H1 (cell line): ENCODE measurements around the gene AMN. TPM values are rescaled to one million over a fixed set of nuclear protein-coding genes. Genes with fewer than 3 reads are reported as not detected.

Experiments
- CTCF ChIA-PET: fragments of 300-600 bp; sonication (Branson Sonifier 250); formaldehyde crosslinking; loops from one replicate; lab custom pipeline; 2021; ENCODE audit not compliant: partially characterized antibody; lab: Charles Lee
- POLR2A ChIA-PET: fragments of 300-600 bp; sonication (Branson Sonifier 250); formaldehyde crosslinking; loops from one replicate; lab custom pipeline; 2021; ENCODE audit warnings: inconsistent platforms; ENCODE audit not compliant: partially characterized antibody; lab: Charles Lee
- DNase-seq, 2 experiments: peaks; one replicate each; pipeline versions ENCODE4 v3.0.0 to v3.0.0-alpha.2; 2010 to 2022; ENCODE audit warnings: low spot score in 2 of 2, low read depth in 1 of 2, mixed read lengths in 1 of 2
- FAIRE-seq: peaks from 2 replicates; lab custom pipeline; 2011; peaks lifted over from hg19 to GRCh38; lab: Jason Lieb, UNC
- H2AFZ ChIP-seq: 2 replicates; pipeline ENCODE4 v1.8.1; 2012; ENCODE audit warnings: low read length, inconsistent platforms
- H2AK5ac ChIP-seq: 2 replicates; pipeline ENCODE4 v1.6.1; 2013; ENCODE audit warnings: low read depth, low read length
- H2BK120ac ChIP-seq: replicated peaks from 2 replicates; pipeline ENCODE3; 2013; ENCODE audit warnings: low read depth, low read length, inconsistent platforms
- H2BK12ac ChIP-seq: 2 replicates; pipeline ENCODE4 v1.6.1; 2013; ENCODE audit warnings: low read depth, low read length
- H2BK15ac ChIP-seq: 2 replicates; pipeline ENCODE4 v1.6.1; 2013; ENCODE audit warnings: low read length
- H2BK20ac ChIP-seq: 2 replicates; pipeline ENCODE4 v1.6.1; 2013; ENCODE audit warnings: low read length
- H2BK5ac ChIP-seq: 2 replicates; pipeline ENCODE4 v1.6.1; 2013; ENCODE audit warnings: low read depth, low read length
- H3K14ac ChIP-seq: 2 replicates; pipeline ENCODE4 v1.6.1; 2013; ENCODE audit warnings: inconsistent platforms; ENCODE audit not compliant: insufficient read length
- H3K18ac ChIP-seq: 2 replicates; pipeline ENCODE4 v1.6.1; 2013; ENCODE audit warnings: low read length; ENCODE audit errors: extremely low read depth
- H3K23ac ChIP-seq: 2 replicates; pipeline ENCODE4 v1.6.1; 2013; ENCODE audit warnings: inconsistent platforms; ENCODE audit not compliant: insufficient read length
- H3K23me2 ChIP-seq: 2 replicates; pipeline ENCODE4 v1.6.1; 2013; ENCODE audit warnings: low read depth, low read length
- H3K27ac ChIP-seq: 2 replicates; pipeline ENCODE4 v1.6.1; 2011; ENCODE audit warnings: low read depth, low read length, inconsistent platforms
- H3K27me3 ChIP-seq, 4 experiments: replicated peaks in 1 of 4; 1 replicate in 1 of 4; 2 replicates in 3 of 4; pipeline versions ENCODE4 v1.6.1 to v1.8.1; 2011 to 2013; ENCODE audit warnings: low read length in 3 of 4, mild to moderate bottlenecking in 3 of 4, inconsistent platforms in 2 of 4, mixed read lengths in 2 of 4, moderate library complexity in 1 of 4; ENCODE audit not compliant: control insufficient read depth in 3 of 4, insufficient read depth in 3 of 4; ENCODE audit errors: extremely low read depth in 1 of 4
- H3K36me3 ChIP-seq, 4 experiments: 2 replicates each; pipeline versions ENCODE4 v1.6.1 to v1.8.1; 2011 to 2013; ENCODE audit warnings: mild to moderate bottlenecking in 4 of 4, low read length in 3 of 4, moderate library complexity in 2 of 4, control low read depth in 1 of 4, inconsistent platforms in 1 of 4; ENCODE audit not compliant: insufficient read depth in 4 of 4, control insufficient read depth in 2 of 4
- H3K4ac ChIP-seq: replicated peaks from 2 replicates; pipeline ENCODE3; 2013; ENCODE audit warnings: low read length, low read depth, mixed read lengths, inconsistent platforms; ENCODE audit not compliant: insufficient read length
- H3K4me1 ChIP-seq, 4 experiments: replicated peaks in 1 of 4; 1 replicate in 1 of 4; 2 replicates in 3 of 4; pipeline versions ENCODE4 v1.6.1 to v1.8.1; 2011 to 2013; ENCODE audit warnings: low read length in 3 of 4, inconsistent platforms in 2 of 4, mixed read lengths in 1 of 4; ENCODE audit not compliant: insufficient read depth in 4 of 4, control insufficient read depth in 3 of 4
- H3K4me2 ChIP-seq, 2 experiments: 2 replicates each; pipeline versions ENCODE4 v1.6.1 to v1.8.1; 2011 to 2013; ENCODE audit warnings: low read depth in 2 of 2, low read length in 2 of 2, control low read depth in 1 of 2, inconsistent platforms in 1 of 2, mild to moderate bottlenecking in 1 of 2; ENCODE audit not compliant: insufficient read depth in 1 of 2
- H3K4me3 ChIP-seq, 4 experiments: fragments of 200-600, 300-600 bp in 1 of 4; sonication (generic), shearing (Covaris generic), sonication (Bioruptor Twin) in 1 of 4; 2 replicates each; pipeline versions ENCODE4 v1.5.1 to v1.8.1; 2011 to 2016; ENCODE audit warnings: low read length in 4 of 4, low read depth in 3 of 4, control low read depth in 2 of 4, inconsistent platforms in 2 of 4, mild to moderate bottlenecking in 2 of 4, mixed read lengths in 1 of 4, moderate library complexity in 1 of 4; ENCODE audit not compliant: insufficient read depth in 2 of 4; ENCODE audit errors: extremely low read depth in 1 of 4
- H3K56ac ChIP-seq: replicated peaks from 2 replicates; pipeline ENCODE3; 2013; ENCODE audit warnings: low read depth, mild to moderate bottlenecking, mixed read lengths, low read length, inconsistent platforms; ENCODE audit not compliant: insufficient read length
- H3K79me1 ChIP-seq: 2 replicates; pipeline ENCODE4 v1.6.1; 2013; ENCODE audit warnings: low read depth, low read length, control low read depth
- H3K79me2 ChIP-seq, 2 experiments: 2 replicates each; pipeline versions ENCODE4 v1.6.1 to v1.8.1; 2012 to 2013; ENCODE audit warnings: low read length in 2 of 2, mild to moderate bottlenecking in 2 of 2, inconsistent platforms in 1 of 2; ENCODE audit not compliant: insufficient read depth in 2 of 2, control insufficient read depth in 1 of 2
- H3K9ac ChIP-seq, 4 experiments: replicated peaks in 1 of 4; 1 replicate in 1 of 4; 2 replicates in 3 of 4; pipeline versions ENCODE4 v1.6.1 to v1.8.1; 2011 to 2013; ENCODE audit warnings: low read depth in 3 of 4, low read length in 3 of 4, control low read depth in 2 of 4, mild to moderate bottlenecking in 2 of 4, moderate library complexity in 2 of 4, inconsistent platforms in 1 of 4; ENCODE audit errors: extremely low read depth in 1 of 4
- H3K9me3 ChIP-seq, 2 experiments: 2 replicates each; pipeline versions ENCODE4 v1.6.1 to v1.8.1; 2012 to 2013; ENCODE audit warnings: mild to moderate bottlenecking in 2 of 2, moderate library complexity in 2 of 2, control low read depth in 1 of 2, inconsistent platforms in 1 of 2, low read depth in 1 of 2, low read length in 1 of 2, mixed read lengths in 1 of 2; ENCODE audit not compliant: insufficient read depth in 2 of 2
- H4K20me1 ChIP-seq, 2 experiments: replicated peaks in 1 of 2; 2 replicates each; pipeline versions ENCODE3 to v1.8.1; 2011 to 2013; ENCODE audit warnings: inconsistent platforms in 2 of 2, low read length in 2 of 2, mild to moderate bottlenecking in 1 of 2; ENCODE audit not compliant: insufficient read depth in 2 of 2, control insufficient read depth in 1 of 2
- H4K5ac ChIP-seq: 2 replicates; pipeline ENCODE4 v1.6.1; 2013; ENCODE audit warnings: low read length, low read depth, mixed read lengths, inconsistent platforms; ENCODE audit not compliant: insufficient read length
- H4K8ac ChIP-seq: 2 replicates; pipeline ENCODE4 v1.8.0; 2013; ENCODE audit warnings: mild to moderate bottlenecking, moderate library complexity, low read length, inconsistent platforms; ENCODE audit not compliant: insufficient read depth; ENCODE audit errors: extremely low read depth
- H4K91ac ChIP-seq: replicated peaks from 2 replicates; pipeline ENCODE3; 2013; ENCODE audit warnings: low read length, mixed read lengths, inconsistent platforms; ENCODE audit not compliant: insufficient read length
- ASH2L ChIP-seq: fragments of 200-600, 300-600 bp; sonication (generic); IDR thresholded peaks from one replicate; pipeline ENCODE4 v1.7.1; 2017; ENCODE audit warnings: low read length
- BCL11A ChIP-seq, 2 experiments: IDR thresholded peaks; one replicate each; pipeline ENCODE4 v1.6.1; 2011; ENCODE audit warnings: low read depth in 2 of 2, low read length in 2 of 2, mild to moderate bottlenecking in 2 of 2
- CHD2 ChIP-seq: IDR thresholded peaks from 2 replicates; pipeline ENCODE4 v1.6.1; 2012; ENCODE audit warnings: low read length, improper control_type of control experiment
- EGR1 ChIP-seq: IDR thresholded peaks from 2 replicates; pipeline ENCODE4 v1.6.1; 2011; ENCODE audit warnings: low read depth, low read length, borderline replicate concordance
- KDM1A ChIP-seq: fragments of 200-600, 300-600 bp; sonication (generic); IDR thresholded peaks from 2 replicates; pipeline ENCODE4 v1.7.1; 2016; ENCODE audit warnings: mild to moderate bottlenecking, low read length, borderline replicate concordance
- RFX5 ChIP-seq: IDR thresholded peaks from 2 replicates; pipeline ENCODE4 v1.6.1; 2011; ENCODE audit warnings: low read depth, low read length, improper control_type of control experiment, borderline replicate concordance
- TAF1 ChIP-seq: IDR thresholded peaks from 2 replicates; pipeline ENCODE4 v1.6.1; 2011; ENCODE audit warnings: mild to moderate bottlenecking, low read depth, low read length
- YY1 ChIP-seq: IDR thresholded peaks from 2 replicates; pipeline ENCODE4 v1.6.1; 2011; ENCODE audit warnings: low read depth, mild to moderate bottlenecking, low read length
- WGBS, 2 experiments: shearing (Covaris generic) in 1 of 2; methylation state at CpG; one replicate each; pipeline versions ENCODE4 v1.1.6 to v1.1.7; 2013 to 2015; ENCODE audit warnings: low lambda C conversion rate in 2 of 2, mixed read lengths in 2 of 2, inconsistent platforms in 1 of 2, low coverage in 1 of 2, missing lambda C conversion rate in 1 of 2; ENCODE audit not compliant: insufficient replicate concordance in 2 of 2, insufficient coverage in 1 of 2, insufficient read length in 1 of 2; ENCODE audit errors: extremely low coverage in 1 of 2, missing lambda C conversion rate in 1 of 2; 5-methylcytosine and 5-hydroxymethylcytosine counted together
- polyA plus RNA-seq, 7 experiments: library from polyadenylated mRNA; depleted of rRNA in 3 of 7; stranded (reverse) in 5 of 7; unstranded in 2 of 7; fragments of >200 nt in 5 of 7; fragments of 200-250 nt in 2 of 7; gene quantifications; 1 replicate in 5 of 7; 2 replicates in 1 of 7; 4 replicates in 1 of 7; pipeline versions ENCODE4 v1.2.1 to v1.2.3, GENCODE V29; 2011 to 2013; ENCODE audit warnings: missing spikeins in 2 of 7, mixed read lengths in 2 of 7
- total RNA-seq: library from RNA; stranded (reverse); fragmentation: NEBNext Ultra II Directional; extraction: Animal tissue kit (Norgen Biotek cat#: 25700); gene quantifications from 2 replicates; pipeline ENCODE4 v1.2.1, GENCODE V29; 2021
- TF ChIP-seq, protein P1 (sequence below): IDR thresholded peaks from 2 replicates; pipeline ENCODE4 v1.6.1; 2012; ENCODE audit warnings: inconsistent platforms
- TF ChIP-seq, protein P2 (sequence below): IDR thresholded peaks from 2 replicates; pipeline ENCODE4 v1.6.1; 2011; ENCODE audit warnings: low read depth, mild to moderate bottlenecking, low read length; ENCODE audit not compliant: insufficient read depth

Gene AMN
- total and polyA plus RNA-seq, 2 of the 8 experiments (the other 6 are each of a cell fraction or from before 2014, with no cell fraction given) = 0.77 to 1.5 TPM

DNA sequence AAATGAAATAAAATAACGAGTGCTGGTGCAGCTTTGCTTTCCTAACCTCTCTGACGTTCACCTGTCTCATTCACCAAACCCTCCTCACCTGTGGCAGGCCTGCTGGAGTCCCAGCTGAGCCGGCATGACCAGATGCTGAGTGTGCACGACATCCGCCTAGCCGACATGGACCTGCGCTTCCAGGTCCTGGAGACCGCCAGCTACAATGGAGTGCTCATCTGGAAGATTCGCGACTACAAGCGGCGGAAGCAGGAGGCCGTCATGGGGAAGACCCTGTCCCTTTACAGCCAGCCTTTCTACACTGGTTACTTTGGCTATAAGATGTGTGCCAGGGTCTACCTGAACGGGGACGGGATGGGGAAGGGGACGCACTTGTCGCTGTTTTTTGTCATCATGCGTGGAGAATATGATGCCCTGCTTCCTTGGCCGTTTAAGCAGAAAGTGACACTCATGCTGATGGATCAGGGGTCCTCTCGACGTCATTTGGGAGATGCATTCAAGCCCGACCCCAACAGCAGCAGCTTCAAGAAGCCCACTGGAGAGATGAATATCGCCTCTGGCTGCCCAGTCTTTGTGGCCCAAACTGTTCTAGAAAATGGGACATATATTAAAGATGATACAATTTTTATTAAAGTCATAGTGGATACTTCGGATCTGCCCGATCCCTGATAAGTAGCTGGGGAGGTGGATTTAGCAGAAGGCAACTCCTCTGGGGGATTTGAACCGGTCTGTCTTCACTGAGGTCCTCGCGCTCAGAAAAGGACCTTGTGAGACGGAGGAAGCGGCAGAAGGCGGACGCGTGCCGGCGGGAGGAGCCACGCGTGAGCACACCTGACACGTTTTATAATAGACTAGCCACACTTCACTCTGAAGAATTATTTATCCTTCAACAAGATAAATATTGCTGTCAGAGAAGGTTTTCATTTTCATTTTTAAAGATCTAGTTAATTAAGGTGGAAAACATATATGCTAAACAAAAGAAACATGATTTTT lies 17.1 kb upstream of the AMN start:
- no peak overlapping the region for H4K5ac ChIP-seq
- no peak overlapping the region for H2BK20ac ChIP-seq
- H3K4me3 ChIP-seq = no peak overlapping the region
- no peak for TF ChIP-seq RFX5
- no peak for TF ChIP-seq ASH2L
- no peak for TF ChIP-seq TAF1
- TF ChIP-seq YY1 = no peak
- no peak for TF ChIP-seq BCL11A (IDR thresholded peaks at IDR 0.05; ENCODE audit: low read depth in 2 of 2, low read length in 2 of 2)
- TF ChIP-seq, protein P1, sequence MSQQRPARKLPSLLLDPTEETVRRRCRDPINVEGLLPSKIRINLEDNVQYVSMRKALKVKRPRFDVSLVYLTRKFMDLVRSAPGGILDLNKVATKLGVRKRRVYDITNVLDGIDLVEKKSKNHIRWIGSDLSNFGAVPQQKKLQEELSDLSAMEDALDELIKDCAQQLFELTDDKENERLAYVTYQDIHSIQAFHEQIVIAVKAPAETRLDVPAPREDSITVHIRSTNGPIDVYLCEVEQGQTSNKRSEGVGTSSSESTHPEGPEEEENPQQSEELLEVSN = no peak
- no peak for TF ChIP-seq EGR1
- TF ChIP-seq, protein P2, sequence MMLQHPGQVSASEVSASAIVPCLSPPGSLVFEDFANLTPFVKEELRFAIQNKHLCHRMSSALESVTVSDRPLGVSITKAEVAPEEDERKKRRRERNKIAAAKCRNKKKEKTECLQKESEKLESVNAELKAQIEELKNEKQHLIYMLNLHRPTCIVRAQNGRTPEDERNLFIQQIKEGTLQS = no peak
- no peak for TF ChIP-seq KDM1A
- TF ChIP-seq CHD2 = no peak
- peaks cover 2% of the 10 kb centered on the region in 2 experiments for H4K20me1 ChIP-seq
- no peak overlapping the region for H2AK5ac ChIP-seq
- peaks cover 0 to 21% (median 7%) of the 10 kb centered on the region in 4 experiments; a peak in 3 of 8 replicates for H3K36me3 ChIP-seq
- no peak overlapping the region for H3K18ac ChIP-seq
- WGBS, 2 experiments = 95% methylated on average over 38 of the region's 38 CpGs; no CpG with 5 or more reads in 1 of the 2 experiments
- no peaks in the 10 kb centered on the region for H3K23me2 ChIP-seq
- H2BK120ac ChIP-seq = no peak overlapping the region
- H4K91ac ChIP-seq = no peak overlapping the region
- H3K4ac ChIP-seq = no peak overlapping the region
- H3K27me3 ChIP-seq = no peaks in the 10 kb centered on the region
- no peaks in the 10 kb centered on the region for H3K79me1 ChIP-seq
- no peak overlapping the region for H2AFZ ChIP-seq
- no peak overlapping the region for H3K27ac ChIP-seq
- no peak overlapping the region for H3K9ac ChIP-seq
- no peak overlapping the region for H3K4me2 ChIP-seq
- H3K14ac ChIP-seq = no peak overlapping the region
- ChIA-PET CTCF (interaction anchor here (0.7 kb wide), 1 partner anchor 19 kb away, joined by 3 read pairs; no protein-coding TSS in a partner anchor), POLR2A (no interaction called here)
- no peak overlapping the region for H3K23ac ChIP-seq
- DNase-seq (no peak), FAIRE-seq (no peak)
- no peaks in the 10 kb centered on the region for H3K4me1 ChIP-seq
- H2BK15ac ChIP-seq = no peak overlapping the region
- H3K9me3 ChIP-seq = peaks cover 3 to 15% of the 10 kb centered on the region in 2 experiments; a peak in 2 of 4 replicates
- no peak overlapping the region for H2BK5ac ChIP-seq
- H2BK12ac ChIP-seq = no peak overlapping the region
- no peaks in the 10 kb centered on the region for H3K79me2 ChIP-seq
- no peak overlapping the region for H3K56ac ChIP-seq
- no peak overlapping the region for H4K8ac ChIP-seq
